ENCODE data around the gene NALCN. TPM values are rescaled to one million over a fixed set of nuclear protein-coding genes. Genes with fewer than 3 reads are reported as not detected.

The NALCN gene
- total and polyA plus RNA-seq, 4 donors: 0.09 to 0.92 (median 0.18) TPM

GRCh38 chr13:101406791-101407190 is 9.5 kb downstream of the NALCN start (continued):
- no peak for TF ChIP-seq CTCF (IDR thresholded peaks at IDR 0.05; ENCODE audit: low read depth, low read length, missing input control)
- TF ChIP-seq NR2F2 (IDR thresholded peaks at IDR 0.05): no peak

GRCh38 chr13:101401196-101401595 is 15.1 kb downstream of the NALCN start:
- H3K9ac ChIP-seq (ENCODE audit: low read depth in 1 of 2, low read length in 2 of 2): no peak overlapping the region
- H3K27ac ChIP-seq (ENCODE audit: low read depth in 1 of 2, low read length in 2 of 2): no peak overlapping the region
- TF ChIP-seq HNF4G (IDR thresholded peaks at IDR 0.05) (no peak), ZBTB33 (IDR thresholded peaks at IDR 0.05) (no peak), GABPA (IDR thresholded peaks at IDR 0.05 in 1 of 2, conservative IDR thresholded peaks at IDR 0.05 in 1 of 2) (no peak), HNF4A (conservative IDR thresholded peaks at IDR 0.05) (no peak), TAF1 (conservative IDR thresholded peaks at IDR 0.05) (no peak), ATF3 (IDR thresholded peaks at IDR 0.05) (no peak), EGR1 (IDR thresholded peaks at IDR 0.05; ENCODE audit: low read depth in 2 of 2) (no peak), SP1 (IDR thresholded peaks at IDR 0.05) (no peak), FOXA2 (IDR thresholded peaks at IDR 0.05) (no peak), RXRA (IDR thresholded peaks at IDR 0.05) (no peak), YY1 (IDR thresholded peaks at IDR 0.05) (no peak), RAD21 (IDR thresholded peaks at IDR 0.05) (no peak), MAX (IDR thresholded peaks at IDR 0.05) (no peak), JUND (IDR thresholded peaks at IDR 0.05) (no peak)
- H3K4me1 ChIP-seq (ENCODE audit: control insufficient read depth in 4 of 4, insufficient read depth in 4 of 4, low read length in 3 of 4): no peaks in the 10 kb centered on the region
- no peak overlapping the region for H3K4me3 ChIP-seq (ENCODE audit: low read depth in 1 of 3, low read length in 3 of 3)
- WGBS: 78% methylated on average over 1 of the region's 1 CpG
- H3K36me3 ChIP-seq (ENCODE audit: control insufficient read depth in 4 of 4, insufficient read depth in 3 of 4, low read depth in 1 of 4, low read length in 3 of 4): no peaks in the 10 kb centered on the region
- DNase-seq (ENCODE audit: low spot score): no peak
- peaks cover 0 to 4% (median 1%) of the 10 kb centered on the region in 4 donors for H3K27me3 ChIP-seq (ENCODE audit: control insufficient read depth in 4 of 4, insufficient read depth in 4 of 4, low read length in 3 of 4)
- no peaks in the 10 kb centered on the region for H3K9me3 ChIP-seq (ENCODE audit: control insufficient read depth in 4 of 4, low read length in 3 of 4)

GRCh38 chr13:101399365-101399764 is 16.9 kb downstream of the NALCN start:
- WGBS: 47% methylated on average over 2 of the region's 2 CpGs
- TF ChIP-seq REST (IDR thresholded peaks at IDR 0.05) (no peak), CTCF (IDR thresholded peaks at IDR 0.05; ENCODE audit: low read depth, low read length, missing input control) (no peak), EGR1 (IDR thresholded peaks at IDR 0.05; ENCODE audit: low read depth in 2 of 2) (no peak), GABPA (IDR thresholded peaks at IDR 0.05 in 1 of 2, conservative IDR thresholded peaks at IDR 0.05 in 1 of 2) (no peak), JUND (IDR thresholded peaks at IDR 0.05) (no peak), SP1 (IDR thresholded peaks at IDR 0.05) (no peak), FOXA1 (IDR thresholded peaks at IDR 0.05) (no peak), RXRA (IDR thresholded peaks at IDR 0.05) (no peak), YY1 (IDR thresholded peaks at IDR 0.05) (no peak), TAF1 (conservative IDR thresholded peaks at IDR 0.05) (no peak), FOXA2 (IDR thresholded peaks at IDR 0.05) (no peak), HNF4A (conservative IDR thresholded peaks at IDR 0.05) (no peak), ZBTB33 (IDR thresholded peaks at IDR 0.05) (no peak)

More at GRCh38 chr13:101399365-101399764, 16.9 kb downstream of the NALCN start:
- Histone ChIP-seq H3K9me3 (ENCODE audit: control insufficient read depth in 4 of 4, low read length in 3 of 4) (no peaks in the 10 kb centered on the region), H3K27me3 (ENCODE audit: control insufficient read depth in 4 of 4, insufficient read depth in 4 of 4, low read length in 3 of 4) (no peaks in the 10 kb centered on the region), H3K9ac (ENCODE audit: low read depth in 1 of 2, low read length in 2 of 2) (no peak overlapping the region), H3K36me3 (ENCODE audit: control insufficient read depth in 4 of 4, insufficient read depth in 3 of 4, low read depth in 1 of 4, low read length in 3 of 4) (no peaks in the 10 kb centered on the region), H3K27ac (ENCODE audit: low read depth in 1 of 2, low read length in 2 of 2) (no peak overlapping the region), H3K4me1 (ENCODE audit: control insufficient read depth in 4 of 4, insufficient read depth in 4 of 4, low read length in 3 of 4) (no peaks in the 10 kb centered on the region), H3K4me3 (ENCODE audit: low read depth in 1 of 3, low read length in 3 of 3) (no peak overlapping the region)
- DNase-seq (ENCODE audit: low spot score): no peak

All from liver (tissue), 9 donors.